NCI-H146 (cell line): ENCODE measurements around the gene LDHAL6B.

Source experiments
- DNase-seq: peaks from one replicate; lab custom pipeline; 2025; lab: John Stamatoyannopoulos, UW

The LDHAL6B gene

GRCh38 chr15:59177317-59177660 is 29.4 kb upstream of the LDHAL6B start:
- no peak for DNase-seq

GRCh38 chr15:59178151-59178695 is 28.4 kb upstream of the LDHAL6B start:
- DNase-seq, result peak; percentile 21

- no peak for DNase-seq
Measured at GRCh38 chr15:59179717-59180116, 26.9 kb upstream of the LDHAL6B start.

GRCh38 chr15:59180945-59181600 is 25.6 kb upstream of the LDHAL6B start:
- no peak for DNase-seq

GRCh38 chr15:59185725-59186124 is 20.9 kb upstream of the LDHAL6B start:
- DNase-seq, result no peak

GRCh38 chr15:59186501-59186900 is 20.1 kb upstream of the LDHAL6B start:
- no peak for DNase-seq

GRCh38 chr15:59189241-59189640 is 17.4 kb upstream of the LDHAL6B start:
- no peak for DNase-seq

- no peak for DNase-seq
Measured at GRCh38 chr15:59190291-59190690, 16.4 kb upstream of the LDHAL6B start.

- DNase-seq, result no peak
Measured at GRCh38 chr15:59191855-59192237, 14.8 kb upstream of the LDHAL6B start.

GRCh38 chr15:59194639-59195325 is 11.9 kb upstream of the LDHAL6B start:
- DNase-seq, result no peak

GRCh38 chr15:59196416-59196815 is 10.2 kb upstream of the LDHAL6B start:
- no peak for DNase-seq

GRCh38 chr15:59197454-59197853 is 9.2 kb upstream of the LDHAL6B start:
- DNase-seq, result no peak

- DNase-seq, result no peak
Measured at GRCh38 chr15:59199626-59200465, 6.8 kb upstream of the LDHAL6B start.

GRCh38 chr15:59200560-59200959 is 6.1 kb upstream of the LDHAL6B start:
- no peak for DNase-seq

- no peak for DNase-seq
Measured at GRCh38 chr15:59203008-59203407, 3.6 kb upstream of the LDHAL6B start.

GRCh38 chr15:59203657-59204056 is 3.0 kb upstream of the LDHAL6B start:
- no peak for DNase-seq

- no peak for DNase-seq
Measured at GRCh38 chr15:59205839-59206622, 612 bp upstream of the LDHAL6B start.

GRCh38 chr15:59208613-59209249 is 2.1 kb downstream of the LDHAL6B start:
- no peak for DNase-seq

GRCh38 chr15:59210186-59210585 is 3.5 kb downstream of the LDHAL6B start:
- DNase-seq, result no peak

GRCh38 chr15:59216911-59217310 is 10.3 kb downstream of the LDHAL6B start:
- DNase-seq, result no peak

GRCh38 chr15:59217876-59218498 is 11.3 kb downstream of the LDHAL6B start:
- no peak for DNase-seq
